Tracheal epithelial cell (primary cell): ENCODE measurements around the gene CSMD2. TPM values are rescaled to one million over a fixed set of nuclear protein-coding genes. Genes with fewer than 3 reads are reported as not detected.

Experiments
- total RNA-seq: library from RNA; depleted of rRNA; stranded (reverse); fragments of >200 nt; gene quantifications from 2 replicates; pipeline ENCODE4 v1.2.1, GENCODE V29; 2014

Gene CSMD2
- under 0.01 TPM in 1 of 2 replicates, not detected in the other for total RNA-seq

GRCh38 chr1:34164771-34165391 is at the start of gene CSMD2:
CSMD2 (minus strand) TSS chr1:34165230; CDS start chr1:34165097, 133 bp downstream.

GRCh38 chr1:34176830-34177603 is 12.0 kb upstream of the CSMD2 start, which contains the start of gene C1orf94:
C1orf94 (plus strand) TSS chr1:34176907; CDS start chr1:34177790, 883 bp downstream.

GRCh38 chr1:33863779-33864178 is 301.3 kb downstream of the CSMD2 start, which contains the start of gene HMGB4:
HMGB4 (plus strand) TSS chr1:33864079; CDS start chr1:33864192, 113 bp downstream.

GRCh38 chr1:33472269-33472980 is 692.6 kb downstream of the CSMD2 start, which contains the start of gene ZSCAN20:
ZSCAN20 (plus strand) TSS chr1:33472645; CDS start chr1:33479289, 6,644 bp downstream.

Other genes starting within 250 kb of the CSMD2 start
- 0.24 TPM in 1 of 2 replicates, not detected in the other for gene C1orf94, start 11.7 kb upstream of the CSMD2 start, total RNA-seq